GM10248 (cell line): ENCODE data around the gene AMHR2.
A peak's percentile ranks its signal among the peaks of the same experiment; 100 is the strongest.
"Not testable (repeated sequence)": the region's sequence is repeated elsewhere in the genome, so short reads cannot be mapped to it uniquely, and the experiment has no call there.

Source experiments
- CTCF ChIA-PET: fragments of 300-600 bp; sonication (Branson Sonifier 250); formaldehyde crosslinking; extraction: SDS; loops from one replicate; lab custom pipeline; 2021; ENCODE audit warnings: antibody characterized with exemption; lab: Yijun Ruan, JAX
- POLR2A ChIA-PET: fragments of 350-650 bp; sonication (Branson Sonifier 250); formaldehyde crosslinking; extraction: SDS; loops from one replicate; lab custom pipeline; 2020; ENCODE audit warnings: antibody characterized with exemption; lab: Yijun Ruan, JAX
- DNase-seq: peaks from one replicate; pipeline ENCODE4 v3.0.0; 2012; ENCODE audit errors: extremely low spot score
- TF ChIP-seq, protein P1 (sequence below): IDR thresholded peaks from 2 replicates; pipeline ENCODE4 v1.5.1; 2012; ENCODE audit warnings: mild to moderate bottlenecking, low read depth; ENCODE audit errors: extremely low read depth, missing control alignments, control extremely low read depth

Gene AMHR2

DNA sequence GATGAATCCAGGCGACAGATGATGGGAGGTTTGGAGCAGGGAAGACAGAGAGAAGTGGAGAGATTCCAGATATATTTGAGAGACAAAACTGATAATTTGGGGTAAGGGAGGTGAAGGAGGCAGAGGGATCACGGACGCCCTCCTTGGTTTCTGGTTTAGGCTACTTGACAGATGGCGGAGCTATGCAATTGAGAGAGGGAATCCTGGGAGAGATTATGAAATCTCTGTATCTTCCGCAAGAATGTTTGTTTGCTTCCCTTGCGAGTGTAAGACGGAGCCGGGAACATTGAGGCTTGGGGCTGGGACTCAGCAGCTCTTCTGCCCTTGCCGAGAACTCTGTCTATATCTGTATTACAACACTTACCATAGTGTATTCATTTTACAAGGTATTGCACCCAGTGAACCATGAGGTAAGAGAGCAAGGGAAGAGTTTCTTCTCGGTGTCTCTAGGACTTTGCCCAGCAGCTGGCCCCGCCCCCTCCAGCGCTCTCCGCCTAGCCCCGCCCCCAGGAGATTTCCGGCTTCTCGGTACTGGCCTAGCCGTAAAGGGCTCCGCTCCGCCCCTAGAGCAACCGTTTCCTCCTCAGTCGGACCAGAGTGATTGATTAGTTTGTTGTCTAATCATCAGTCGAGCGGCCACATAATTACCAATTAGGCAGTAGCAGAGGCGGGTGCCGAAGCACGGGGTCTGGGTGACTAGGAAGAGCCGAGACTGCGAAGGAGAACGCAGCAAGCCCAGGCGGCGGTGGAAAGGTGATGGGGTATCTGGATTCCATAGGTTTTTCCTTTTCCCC, 17.6 kb downstream of the AMHR2 start, which contains the start of gene PRR13:
Gene PRR13 (plus strand): TSS at position 695 of the 794 bp plus-strand sequence. CDS start 981 bp downstream, outside the sequence.
- TF ChIP-seq, protein P1, sequence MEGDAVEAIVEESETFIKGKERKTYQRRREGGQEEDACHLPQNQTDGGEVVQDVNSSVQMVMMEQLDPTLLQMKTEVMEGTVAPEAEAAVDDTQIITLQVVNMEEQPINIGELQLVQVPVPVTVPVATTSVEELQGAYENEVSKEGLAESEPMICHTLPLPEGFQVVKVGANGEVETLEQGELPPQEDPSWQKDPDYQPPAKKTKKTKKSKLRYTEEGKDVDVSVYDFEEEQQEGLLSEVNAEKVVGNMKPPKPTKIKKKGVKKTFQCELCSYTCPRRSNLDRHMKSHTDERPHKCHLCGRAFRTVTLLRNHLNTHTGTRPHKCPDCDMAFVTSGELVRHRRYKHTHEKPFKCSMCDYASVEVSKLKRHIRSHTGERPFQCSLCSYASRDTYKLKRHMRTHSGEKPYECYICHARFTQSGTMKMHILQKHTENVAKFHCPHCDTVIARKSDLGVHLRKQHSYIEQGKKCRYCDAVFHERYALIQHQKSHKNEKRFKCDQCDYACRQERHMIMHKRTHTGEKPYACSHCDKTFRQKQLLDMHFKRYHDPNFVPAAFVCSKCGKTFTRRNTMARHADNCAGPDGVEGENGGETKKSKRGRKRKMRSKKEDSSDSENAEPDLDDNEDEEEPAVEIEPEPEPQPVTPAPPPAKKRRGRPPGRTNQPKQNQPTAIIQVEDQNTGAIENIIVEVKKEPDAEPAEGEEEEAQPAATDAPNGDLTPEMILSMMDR: no peak
- DNase-seq: peak; percentile 97
- ChIA-PET CTCF (interaction anchor here (1.0 to 1.3 kb wide), 3 partner anchors 9 to 89 kb away, joined by 4 to 6 read pairs (median 5); no protein-coding TSS in a partner anchor), POLR2A (interaction anchor here (0.5 to 0.8 kb wide), 4 partner anchors 13 to 141 kb away, joined by 3 to 12 read pairs (median 3); no protein-coding TSS in a partner anchor)

GRCh38 chr12:53443955-53444354, 20.3 kb downstream of the AMHR2 start:
- POLR2A ChIA-PET: interaction anchor here (0.7 kb wide), 1 partner anchor 64 kb away, joined by 4 read pairs; no protein-coding TSS in a partner anchor
- DNase-seq: no peak
- CTCF ChIA-PET: no interaction called here

DNA sequence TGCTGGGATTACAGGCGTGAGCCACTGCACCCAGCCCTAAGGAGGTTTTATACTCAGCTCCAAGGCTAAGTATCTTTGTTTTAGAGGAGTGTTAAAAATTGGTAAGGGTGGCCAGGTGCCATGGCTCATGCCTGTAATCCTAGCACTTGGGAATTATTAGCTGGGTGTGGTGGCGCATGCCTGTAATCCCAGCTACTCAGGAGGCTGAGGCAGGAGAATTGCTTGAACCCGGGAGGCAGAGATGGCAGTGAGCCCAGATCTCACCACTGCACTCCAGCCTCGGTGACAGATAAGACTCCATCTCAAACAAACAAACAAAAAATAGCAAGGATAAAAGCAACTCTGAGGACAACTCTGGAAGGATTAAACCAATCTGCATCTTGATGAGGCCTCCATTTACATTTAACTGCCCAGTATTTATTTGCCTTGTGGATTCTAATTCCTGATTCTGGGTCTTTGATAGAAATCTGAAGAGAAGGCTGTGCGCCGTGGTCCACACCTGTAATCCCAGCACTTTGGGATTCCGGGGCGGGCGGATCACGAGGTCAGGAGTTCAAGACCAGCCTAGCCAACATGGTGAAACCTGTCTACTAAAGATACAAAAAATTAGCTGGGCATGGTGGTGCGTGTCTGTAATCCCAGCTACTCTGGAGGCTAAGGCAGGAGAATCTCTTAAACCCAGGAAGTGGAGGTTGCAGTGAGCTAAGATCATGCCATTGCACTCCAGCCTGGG, 21.1 kb downstream of the AMHR2 start:
- CTCF ChIA-PET: not testable (repeated sequence)
- POLR2A ChIA-PET: interaction anchor here (0.7 kb wide), 1 partner anchor 65 kb away, joined by 4 read pairs; no protein-coding TSS in a partner anchor

More at GRCh38 chr12:53443955-53444354, 20.3 kb downstream of the AMHR2 start:
- TF ChIP-seq, protein P1: no peak

GRCh38 chr12:53450936-53451335, 27.3 kb downstream of the AMHR2 start:
- no peak for DNase-seq
- CTCF ChIA-PET: interaction anchor here (0.6 to 2.7 kb wide), 11 partner anchors 11 to 130 kb away, joined by 3 to 8 read pairs (median 4); partner anchors contain the start of gene AAAS
- POLR2A ChIA-PET: interaction anchor here (2.0 kb wide), 1 partner anchor 50 kb away, joined by 4 read pairs; the partner anchor contains the start of gene TARBP2
- TF ChIP-seq, protein P1: no peak

More for the DNA sequence above, 21.1 kb downstream of the AMHR2 start:
- not testable (repeated sequence) for DNase-seq

GRCh38 chr12:53451661-53452158, 28.1 kb downstream of the AMHR2 start, which contains the start of gene PCBP2:
Gene PCBP2 (plus strand): TSS chr12:53452102. CDS start chr12:53454801, 2,699 bp downstream.
- ChIA-PET CTCF (interaction anchor here (0.6 to 2.7 kb wide), 10 partner anchors 12 to 131 kb away, joined by 3 to 8 read pairs (median 4); partner anchors contain the start of gene AAAS), POLR2A (interaction anchor here (2.0 kb wide), 1 partner anchor 49 kb away, joined by 4 read pairs; the partner anchor contains the start of gene TARBP2)
- peak; percentile 97 for DNase-seq
- TF ChIP-seq, protein P1: peak; percentile 94
